K562 (cell line): ENCODE data around the gene DNAJC11. TPM values are rescaled to one million over a fixed set of nuclear protein-coding genes. Genes with fewer than 3 reads are reported as not detected.
A peak's percentile ranks its signal among the peaks of the same experiment; 100 is the strongest.

Experiments used
- ARHGAP35 ChIP-seq: fragments of 450-650 bp; IDR thresholded peaks from 2 replicates; pipeline ENCODE4 v1.6.1; 2018; ENCODE audit not compliant: partially characterized antibody
- ASH1L ChIP-seq: fragments of 450-650 bp; IDR thresholded peaks from 2 replicates; pipeline ENCODE4 v1.6.1; 2018; ENCODE audit warnings: borderline replicate concordance, mild to moderate bottlenecking, low read depth; ENCODE audit not compliant: partially characterized antibody
- BCL6 ChIP-seq: fragments of 250-450 bp; sonication (Bioruptor Pico); IDR thresholded peaks from 2 replicates; pipeline ENCODE4 v1.4.0; 2020
- CXXC5 ChIP-seq: fragments of 250-450 bp; sonication (Bioruptor Pico); IDR thresholded peaks from 2 replicates; pipeline ENCODE4 v1.8.0; 2022; ENCODE audit warnings: inconsistent platforms, mild to moderate bottlenecking, moderate library complexity
- EZH2 ChIP-seq: IDR thresholded peaks from 2 replicates; pipeline ENCODE4 v1.6.1; 2012; ENCODE audit warnings: low read depth, mild to moderate bottlenecking, inconsistent platforms, low read length, borderline replicate concordance
- FOXK1 ChIP-seq: sonication (generic); formaldehyde crosslinking; IDR thresholded peaks from 2 replicates; pipeline ENCODE4 v1.8.0; 2022; ENCODE audit warnings: missing genetic modification reagents, mild to moderate bottlenecking, borderline replicate concordance
- FOXM1 ChIP-seq, 2 experiments: fragments of 450-650 bp in 1 of 2; sonication (generic) in 1 of 2; formaldehyde crosslinking in 1 of 2; IDR thresholded peaks; 2 replicates each; pipeline versions ENCODE4 v1.6.1 to v1.9.0; 2017 to 2022; ENCODE audit warnings: low read depth in 2 of 2, mild to moderate bottlenecking in 2 of 2, missing genetic modification reagents in 1 of 2, moderate library complexity in 1 of 2
- HDAC1 ChIP-seq, 2 experiments: fragments of 450-650 bp; IDR thresholded peaks; 2 replicates each; pipeline ENCODE4 v1.6.1; 2016 to 2017; ENCODE audit warnings: inconsistent platforms in 1 of 2, mild to moderate bottlenecking in 1 of 2, moderate library complexity in 1 of 2
- NFE2 ChIP-seq: IDR thresholded peaks from 2 replicates; pipeline ENCODE4 v1.6.1; 2014; ENCODE audit warnings: antibody characterized with exemption, low read depth
- PHTF2 ChIP-seq: fragments of 250-450 bp; sonication (Bioruptor Pico); IDR thresholded peaks from 2 replicates; pipeline ENCODE4 v1.5.0; 2021; ENCODE audit warnings: mild to moderate bottlenecking
- RHOXF2B ChIP-seq: fragments of 250-450 bp; sonication (Bioruptor Pico); conservative IDR thresholded peaks from 2 replicates; pipeline ENCODE4 v1.5.1; 2021
- ZNF263 ChIP-seq: sonication (generic); formaldehyde crosslinking; IDR thresholded peaks from 2 replicates; pipeline ENCODE4 v1.8.0; 2022; ENCODE audit warnings: mild to moderate bottlenecking, missing genetic modification reagents, borderline replicate concordance
- ZNF41 ChIP-seq: fragments of 250-450 bp; sonication (Bioruptor Pico); conservative IDR thresholded peaks from 2 replicates; pipeline ENCODE4 v1.4.0; 2020; ENCODE audit warnings: mild to moderate bottlenecking
- ZNF431 ChIP-seq: sonication (generic); formaldehyde crosslinking; IDR thresholded peaks from 2 replicates; pipeline ENCODE4 v1.8.0; 2022; ENCODE audit warnings: mild to moderate bottlenecking, missing genetic modification reagents
- polyA plus RNA-seq, 8 experiments: library from polyadenylated mRNA; depleted of rRNA in 4 of 8; stranded (reverse) in 5 of 8; unstranded in 3 of 8; fragments of >200 nt; fragmentation: Nextera tagmentation in 2 of 8; fragmentation: Illumina TruSeq in 1 of 8; extraction: Ambion mirVana in 2 of 8; extraction: Trizol in 1 of 8; gene quantifications; 2 replicates each; pipeline versions ENCODE4 v1.2.1 to v1.2.3, GENCODE V29; 2011 to 2014; ENCODE audit warnings: inconsistent platforms in 1 of 8, missing spikeins in 1 of 8
- total RNA-seq, 7 experiments: library from RNA; depleted of rRNA in 6 of 7; stranded (reverse); fragments of >200 nt in 6 of 7; fragmentation: Illumina TruSeq in 2 of 7; extraction: Trizol in 2 of 7; gene quantifications; 2 replicates each; pipeline versions ENCODE4 v1.2.1 to v1.2.3, GENCODE V29; 2011 to 2021; ENCODE audit warnings: low replicate concordance in 1 of 7
- TF ChIP-seq, protein P1 (sequence below), 2 experiments: fragments of 450-650 bp in 1 of 2; IDR thresholded peaks; 2 replicates each; pipeline ENCODE4 v1.6.1; 2011 to 2017; ENCODE audit warnings: low read depth in 2 of 2, antibody characterized with exemption in 1 of 2, borderline replicate concordance in 1 of 2, low read length in 1 of 2, mild to moderate bottlenecking in 1 of 2, mixed read lengths in 1 of 2; ENCODE audit not compliant: control insufficient read depth in 1 of 2
- TF ChIP-seq, protein P2 (sequence below): sonication (generic); formaldehyde crosslinking; IDR thresholded peaks from 2 replicates; pipeline ENCODE4 v1.8.0; 2023; ENCODE audit warnings: missing genetic modification reagents, mild to moderate bottlenecking, borderline replicate concordance
- TF ChIP-seq, protein P3 (sequence below): fragments of 250-450 bp; sonication (Bioruptor Pico); IDR thresholded peaks from 2 replicates; pipeline ENCODE4 v1.4.0; 2020; ENCODE audit warnings: mild to moderate bottlenecking

DNAJC11 gene
- total and polyA plus RNA-seq, 9 of the 15 experiments (the other 6 are each of a cell fraction or from before 2014, with no cell fraction given) = 14.1 to 123 (median 76.6) TPM

DNA sequence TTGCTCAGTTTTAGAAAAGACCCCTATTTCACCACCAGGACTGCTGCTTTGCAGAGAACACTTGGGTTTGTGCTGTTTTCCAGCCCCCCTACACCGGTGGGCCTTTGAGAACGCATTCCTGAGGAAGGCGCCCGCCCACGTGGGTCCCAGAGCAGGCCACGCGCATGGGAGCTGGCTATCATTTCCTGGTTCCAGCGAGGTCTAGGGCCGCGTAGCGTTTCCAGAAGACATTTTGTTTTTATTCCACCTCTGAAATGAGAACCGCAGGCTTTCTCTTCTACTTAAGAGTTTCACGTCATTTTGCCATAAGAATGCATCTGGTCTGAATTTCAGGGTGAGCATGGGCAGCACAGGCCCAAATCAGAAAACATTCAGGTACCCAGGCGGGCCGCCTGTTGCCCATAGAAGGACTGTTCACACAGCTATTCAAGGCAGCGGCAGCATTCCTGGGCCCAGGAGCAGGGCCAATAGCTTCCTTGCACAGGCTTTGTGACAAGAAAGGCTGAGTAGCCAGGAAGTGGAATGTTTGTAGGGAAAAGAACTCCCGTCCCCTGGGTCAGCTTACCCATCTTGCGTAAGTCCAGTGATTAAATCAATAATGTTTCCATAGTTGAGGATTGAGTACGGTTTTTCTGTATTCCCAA is 97.6 kb downstream of the DNAJC11 start (continued):
- TF ChIP-seq, protein P1, sequence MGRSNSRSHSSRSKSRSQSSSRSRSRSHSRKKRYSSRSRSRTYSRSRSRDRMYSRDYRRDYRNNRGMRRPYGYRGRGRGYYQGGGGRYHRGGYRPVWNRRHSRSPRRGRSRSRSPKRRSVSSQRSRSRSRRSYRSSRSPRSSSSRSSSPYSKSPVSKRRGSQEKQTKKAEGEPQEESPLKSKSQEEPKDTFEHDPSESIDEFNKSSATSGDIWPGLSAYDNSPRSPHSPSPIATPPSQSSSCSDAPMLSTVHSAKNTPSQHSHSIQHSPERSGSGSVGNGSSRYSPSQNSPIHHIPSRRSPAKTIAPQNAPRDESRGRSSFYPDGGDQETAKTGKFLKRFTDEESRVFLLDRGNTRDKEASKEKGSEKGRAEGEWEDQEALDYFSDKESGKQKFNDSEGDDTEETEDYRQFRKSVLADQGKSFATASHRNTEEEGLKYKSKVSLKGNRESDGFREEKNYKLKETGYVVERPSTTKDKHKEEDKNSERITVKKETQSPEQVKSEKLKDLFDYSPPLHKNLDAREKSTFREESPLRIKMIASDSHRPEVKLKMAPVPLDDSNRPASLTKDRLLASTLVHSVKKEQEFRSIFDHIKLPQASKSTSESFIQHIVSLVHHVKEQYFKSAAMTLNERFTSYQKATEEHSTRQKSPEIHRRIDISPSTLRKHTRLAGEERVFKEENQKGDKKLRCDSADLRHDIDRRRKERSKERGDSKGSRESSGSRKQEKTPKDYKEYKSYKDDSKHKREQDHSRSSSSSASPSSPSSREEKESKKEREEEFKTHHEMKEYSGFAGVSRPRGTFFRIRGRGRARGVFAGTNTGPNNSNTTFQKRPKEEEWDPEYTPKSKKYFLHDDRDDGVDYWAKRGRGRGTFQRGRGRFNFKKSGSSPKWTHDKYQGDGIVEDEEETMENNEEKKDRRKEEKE (IDR thresholded peaks at IDR 0.05; ENCODE audit: borderline replicate concordance in 1 of 2, control insufficient read depth in 1 of 2, low read depth in 2 of 2, low read length in 1 of 2) = no peak
- TF ChIP-seq RHOXF2B (CRISPR knock-in tag) (0 out of 2 replicates have a peak, but pooled peaks have one; percentile 38), ASH1L (peak; percentile 77), FOXK1 (no peak), CXXC5 (CRISPR knock-in tag) (peak; percentile 77), ZNF41 (CRISPR knock-in tag) (peak; percentile 71; the same call in 1 of the 2 replicates), ARHGAP35 (no peak), BCL6 (0 out of 2 replicates have a peak, but pooled peaks have one; percentile 48), EZH2 (no peak), ZNF431 (CRISPR knock-in tag) (no peak), HDAC1 (IDR thresholded peaks at IDR 0.05) (peak in 1 of 2 experiments; percentile 93; a peak in 2 of 4 replicates), FOXM1 (IDR thresholded peaks at IDR 0.05; ENCODE audit: low read depth) (no peak), FOXM1 (CRISPR knock-in tag; IDR thresholded peaks at IDR 0.05; ENCODE audit: low read depth) (no peak; the same call in 1 of the 2 replicates), NFE2 (0 out of 2 replicates have a peak, but pooled peaks have one; percentile 5), ZNF263 (no peak), PHTF2 (no peak)
- TF ChIP-seq, protein P2, sequence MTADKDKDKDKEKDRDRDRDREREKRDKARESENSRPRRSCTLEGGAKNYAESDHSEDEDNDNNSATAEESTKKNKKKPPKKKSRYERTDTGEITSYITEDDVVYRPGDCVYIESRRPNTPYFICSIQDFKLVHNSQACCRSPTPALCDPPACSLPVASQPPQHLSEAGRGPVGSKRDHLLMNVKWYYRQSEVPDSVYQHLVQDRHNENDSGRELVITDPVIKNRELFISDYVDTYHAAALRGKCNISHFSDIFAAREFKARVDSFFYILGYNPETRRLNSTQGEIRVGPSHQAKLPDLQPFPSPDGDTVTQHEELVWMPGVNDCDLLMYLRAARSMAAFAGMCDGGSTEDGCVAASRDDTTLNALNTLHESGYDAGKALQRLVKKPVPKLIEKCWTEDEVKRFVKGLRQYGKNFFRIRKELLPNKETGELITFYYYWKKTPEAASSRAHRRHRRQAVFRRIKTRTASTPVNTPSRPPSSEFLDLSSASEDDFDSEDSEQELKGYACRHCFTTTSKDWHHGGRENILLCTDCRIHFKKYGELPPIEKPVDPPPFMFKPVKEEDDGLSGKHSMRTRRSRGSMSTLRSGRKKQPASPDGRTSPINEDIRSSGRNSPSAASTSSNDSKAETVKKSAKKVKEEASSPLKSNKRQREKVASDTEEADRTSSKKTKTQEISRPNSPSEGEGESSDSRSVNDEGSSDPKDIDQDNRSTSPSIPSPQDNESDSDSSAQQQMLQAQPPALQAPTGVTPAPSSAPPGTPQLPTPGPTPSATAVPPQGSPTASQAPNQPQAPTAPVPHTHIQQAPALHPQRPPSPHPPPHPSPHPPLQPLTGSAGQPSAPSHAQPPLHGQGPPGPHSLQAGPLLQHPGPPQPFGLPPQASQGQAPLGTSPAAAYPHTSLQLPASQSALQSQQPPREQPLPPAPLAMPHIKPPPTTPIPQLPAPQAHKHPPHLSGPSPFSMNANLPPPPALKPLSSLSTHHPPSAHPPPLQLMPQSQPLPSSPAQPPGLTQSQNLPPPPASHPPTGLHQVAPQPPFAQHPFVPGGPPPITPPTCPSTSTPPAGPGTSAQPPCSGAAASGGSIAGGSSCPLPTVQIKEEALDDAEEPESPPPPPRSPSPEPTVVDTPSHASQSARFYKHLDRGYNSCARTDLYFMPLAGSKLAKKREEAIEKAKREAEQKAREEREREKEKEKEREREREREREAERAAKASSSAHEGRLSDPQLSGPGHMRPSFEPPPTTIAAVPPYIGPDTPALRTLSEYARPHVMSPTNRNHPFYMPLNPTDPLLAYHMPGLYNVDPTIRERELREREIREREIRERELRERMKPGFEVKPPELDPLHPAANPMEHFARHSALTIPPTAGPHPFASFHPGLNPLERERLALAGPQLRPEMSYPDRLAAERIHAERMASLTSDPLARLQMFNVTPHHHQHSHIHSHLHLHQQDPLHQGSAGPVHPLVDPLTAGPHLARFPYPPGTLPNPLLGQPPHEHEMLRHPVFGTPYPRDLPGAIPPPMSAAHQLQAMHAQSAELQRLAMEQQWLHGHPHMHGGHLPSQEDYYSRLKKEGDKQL (CRISPR knock-in tag) = no peak
- TF ChIP-seq, protein P3, sequence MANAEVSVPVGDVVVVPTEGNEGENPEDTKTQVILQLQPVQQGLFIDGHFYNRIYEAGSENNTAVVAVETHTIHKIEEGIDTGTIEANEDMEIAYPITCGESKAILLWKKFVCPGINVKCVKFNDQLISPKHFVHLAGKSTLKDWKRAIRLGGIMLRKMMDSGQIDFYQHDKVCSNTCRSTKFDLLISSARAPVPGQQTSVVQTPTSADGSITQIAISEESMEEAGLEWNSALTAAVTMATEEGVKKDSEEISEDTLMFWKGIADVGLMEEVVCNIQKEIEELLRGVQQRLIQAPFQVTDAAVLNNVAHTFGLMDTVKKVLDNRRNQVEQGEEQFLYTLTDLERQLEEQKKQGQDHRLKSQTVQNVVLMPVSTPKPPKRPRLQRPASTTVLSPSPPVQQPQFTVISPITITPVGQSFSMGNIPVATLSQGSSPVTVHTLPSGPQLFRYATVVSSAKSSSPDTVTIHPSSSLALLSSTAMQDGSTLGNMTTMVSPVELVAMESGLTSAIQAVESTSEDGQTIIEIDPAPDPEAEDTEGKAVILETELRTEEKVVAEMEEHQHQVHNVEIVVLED (CRISPR knock-in tag) = peak; percentile 23; the same call in 1 of the 2 replicates
